SHP77 treated with DMSO at 0.1 percent for 48 hours (cell line): Measurements from ENCODE around the gene HYAL2.
"Not testable (repeated sequence)": the region's sequence is repeated elsewhere in the genome, so short reads cannot be mapped to it uniquely, and the experiment has no call there.

Experiments used
- DNase-seq: peaks from one replicate; lab custom pipeline; 2025; lab: John Stamatoyannopoulos, UW

Gene HYAL2

GRCh38 chr3:50292159-50293078 lies 30.1 kb downstream of the HYAL2 start, which contains the start of gene IFRD2:
IFRD2 (minus strand) TSS chr3:50292429; CDS start chr3:50292274, 155 bp downstream.
- peak; percentile 90 for DNase-seq

GRCh38 chr3:50290161-50290641 lies 32.3 kb downstream of the HYAL2 start:
- DNase-seq, result no peak

GRCh38 chr3:50289130-50289529 lies 33.4 kb downstream of the HYAL2 start:
- no peak for DNase-seq

GRCh38 chr3:50288387-50289007 lies 34.0 kb downstream of the HYAL2 start:
- no peak for DNase-seq

GRCh38 chr3:50287262-50287661 lies 35.3 kb downstream of the HYAL2 start:
- DNase-seq, result no peak

- no peak for DNase-seq
Measured at GRCh38 chr3:50286322-50287227, 36.0 kb downstream of the HYAL2 start.

- not testable (repeated sequence) for DNase-seq
Measured at GRCh38 chr3:50284121-50284520, 38.4 kb downstream of the HYAL2 start.

GRCh38 chr3:50279255-50280016 lies 43.1 kb downstream of the HYAL2 start:
- DNase-seq, result no peak

- DNase-seq, result no peak
Measured at GRCh38 chr3:50278880-50279224, 43.7 kb downstream of the HYAL2 start, which contains the start of gene LSMEM2. LSMEM2 (plus strand) TSS chr3:50279087; CDS start chr3:50279114, 27 bp downstream.

GRCh38 chr3:50278123-50278879 lies 44.2 kb downstream of the HYAL2 start:
- no peak for DNase-seq

- no peak for DNase-seq
Measured at GRCh38 chr3:50276762-50277101, 45.8 kb downstream of the HYAL2 start.

- no peak for DNase-seq
Measured at GRCh38 chr3:50275996-50276761, 46.4 kb downstream of the HYAL2 start.

- DNase-seq, result no peak
Measured at GRCh38 chr3:50275141-50275995, 47.2 kb downstream of the HYAL2 start.

GRCh38 chr3:50274371-50275104 lies 48.0 kb downstream of the HYAL2 start:
- DNase-seq, result peak; percentile 31

GRCh38 chr3:50273689-50274065 lies 48.9 kb downstream of the HYAL2 start:
- no peak for DNase-seq

- DNase-seq, result peak; percentile 39
Measured at GRCh38 chr3:50272911-50273688, 49.4 kb downstream of the HYAL2 start.

- DNase-seq, result not testable (repeated sequence)
Measured at GRCh38 chr3:50272538-50272910, 50.0 kb downstream of the HYAL2 start.
